ENCODE data around the gene PPP2R5D.
"Not testable (repeated sequence)": the region's sequence is repeated elsewhere in the genome, so short reads cannot be mapped to it uniquely, and the experiment has no call there.

PPP2R5D gene

DNA sequence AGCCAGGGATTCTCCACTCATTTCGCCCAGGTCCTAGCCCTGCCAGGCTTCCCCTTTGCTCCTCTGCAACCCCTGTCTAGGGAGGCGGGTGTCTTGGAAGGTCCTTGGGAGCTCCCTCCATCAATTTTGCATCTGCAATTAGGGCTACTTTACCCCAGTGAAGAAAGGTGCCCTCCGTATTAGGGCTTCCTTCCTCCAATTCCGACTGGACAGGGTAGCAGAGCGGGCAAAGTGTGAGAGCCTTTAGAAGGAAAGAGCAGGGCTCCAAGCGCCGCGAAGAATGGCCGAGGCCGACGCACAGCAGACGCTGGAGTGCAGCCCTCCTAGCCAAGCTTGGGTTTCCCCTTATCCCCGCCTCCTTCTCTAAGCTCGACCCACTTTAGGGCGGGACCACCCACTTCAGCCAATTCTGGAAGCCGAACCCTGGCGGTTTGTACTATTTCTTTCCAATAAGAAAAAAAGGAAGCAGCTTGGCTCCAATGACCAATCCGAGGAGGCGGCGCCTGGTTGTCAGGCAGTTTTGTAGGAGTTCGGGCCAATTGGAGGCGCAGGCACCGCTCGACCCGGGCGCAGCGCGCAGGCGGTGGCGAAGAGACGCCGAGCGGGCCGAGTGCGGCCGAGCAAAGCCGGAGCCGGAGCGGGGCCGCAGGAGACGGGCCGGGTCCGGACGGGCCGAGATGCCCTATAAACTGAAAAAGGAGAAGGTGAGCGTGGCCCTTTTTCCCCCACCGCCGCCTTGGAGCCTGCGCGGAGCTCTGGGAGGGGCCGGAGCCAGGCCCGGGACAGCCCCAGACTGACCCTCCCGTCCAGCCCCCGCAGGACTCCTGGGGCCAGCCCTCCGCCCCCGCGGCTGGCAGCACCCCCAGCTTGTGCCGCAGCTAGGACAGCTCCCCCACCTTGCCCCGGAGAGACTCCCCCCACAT lies at the start of gene PPP2R5D:
PPP2R5D (plus strand) TSS at position 570 of the 923 bp plus-strand sequence; CDS start at position 678, 108 bp downstream.
- DNase-seq (ENCODE audit: low spot score): peak; percentile 97

GRCh38 chr6:42935322-42935721 lies 49.0 kb upstream of the PPP2R5D start:
- no peak for DNase-seq (ENCODE audit: low spot score)

GRCh38 chr6:42936398-42936797 lies 48.0 kb upstream of the PPP2R5D start:
- DNase-seq (ENCODE audit: low spot score): no peak

DNA sequence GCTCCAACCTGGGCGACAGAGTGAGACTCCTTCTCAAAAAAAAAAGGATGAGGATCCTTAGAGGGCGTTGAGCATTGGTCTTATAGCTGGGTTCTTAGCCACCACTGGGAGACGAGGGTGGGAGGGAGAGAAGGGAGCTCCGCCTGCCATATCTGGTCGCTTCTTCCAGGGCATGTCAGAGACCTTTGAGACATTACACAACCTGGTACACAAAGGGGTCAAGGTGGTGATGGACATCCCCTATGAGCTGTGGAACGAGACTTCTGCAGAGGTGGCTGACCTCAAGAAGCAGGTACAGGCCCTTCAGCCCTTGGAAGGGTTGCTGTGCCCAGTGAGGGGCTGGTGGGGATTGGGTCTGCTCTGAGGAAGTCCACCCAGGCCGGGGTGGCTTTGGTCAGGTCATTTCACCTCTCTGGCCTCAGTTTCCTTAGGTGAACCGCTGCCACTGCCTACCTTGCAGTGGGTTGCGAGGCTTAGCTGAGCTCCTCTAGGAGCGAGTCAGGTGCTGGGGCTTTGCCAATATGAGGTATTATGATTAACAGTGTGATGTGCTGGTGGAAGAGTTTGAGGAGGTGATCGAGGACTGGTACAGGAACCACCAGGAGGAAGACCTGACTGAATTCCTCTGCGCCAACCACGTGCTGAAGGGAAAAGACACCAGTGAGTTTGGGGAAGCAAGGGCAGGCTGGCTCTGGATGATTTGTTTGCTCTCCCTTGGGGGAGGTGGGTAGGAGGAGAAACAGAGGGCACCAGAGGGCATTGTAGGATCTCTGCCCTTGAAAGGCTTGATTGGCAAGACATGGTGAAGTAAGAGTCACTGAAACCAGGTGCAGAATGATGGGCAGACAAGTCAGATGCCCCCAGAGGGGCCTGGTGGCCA lies 46.6 kb upstream of the PPP2R5D start:
- no peak for DNase-seq (ENCODE audit: low spot score)

- DNase-seq (ENCODE audit: low spot score): no peak
Observed at GRCh38 chr6:42938428-42938796, 46.0 kb upstream of the PPP2R5D start.

DNA sequence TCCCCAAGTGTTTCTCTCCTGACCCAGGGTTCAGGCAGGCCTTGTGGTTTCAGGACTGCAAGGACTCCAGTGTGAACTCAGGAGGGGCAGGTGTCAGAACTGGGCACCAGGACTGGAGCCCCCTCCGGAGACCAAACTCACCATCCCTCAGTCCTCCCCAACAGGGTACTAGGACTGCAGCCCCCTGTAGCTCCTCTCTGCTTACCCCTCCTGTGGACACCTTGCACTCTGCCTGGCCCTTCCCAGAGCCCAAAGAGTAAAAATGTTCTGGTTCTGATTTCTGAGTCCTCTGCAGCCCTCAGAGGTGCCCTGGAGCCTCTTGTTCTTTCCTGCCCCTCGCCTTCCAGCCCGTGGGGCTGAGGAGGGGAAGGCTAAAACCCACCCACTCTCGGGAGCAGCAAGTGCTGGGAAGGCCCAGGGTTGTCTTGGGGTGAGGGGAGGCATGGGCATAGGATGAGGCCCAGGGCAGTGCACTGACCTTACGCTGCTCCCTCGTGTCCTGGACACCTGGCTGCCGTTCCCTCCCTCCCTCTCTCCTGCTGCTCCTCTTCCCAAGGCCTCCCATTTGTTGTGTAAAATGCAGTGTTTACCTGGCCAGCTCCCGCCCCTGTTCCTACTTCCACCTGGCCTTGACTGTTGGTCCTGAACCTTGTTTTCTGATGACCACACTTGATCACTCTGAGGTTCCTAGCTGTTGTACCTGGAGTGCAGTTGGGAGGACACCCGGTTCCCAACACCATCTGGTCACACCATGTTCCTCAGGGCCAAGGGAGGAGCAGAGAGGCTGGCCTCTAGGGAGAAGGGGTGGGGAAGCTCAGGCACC lies 45.2 kb upstream of the PPP2R5D start:
- no peak for DNase-seq (ENCODE audit: low spot score)

DNA sequence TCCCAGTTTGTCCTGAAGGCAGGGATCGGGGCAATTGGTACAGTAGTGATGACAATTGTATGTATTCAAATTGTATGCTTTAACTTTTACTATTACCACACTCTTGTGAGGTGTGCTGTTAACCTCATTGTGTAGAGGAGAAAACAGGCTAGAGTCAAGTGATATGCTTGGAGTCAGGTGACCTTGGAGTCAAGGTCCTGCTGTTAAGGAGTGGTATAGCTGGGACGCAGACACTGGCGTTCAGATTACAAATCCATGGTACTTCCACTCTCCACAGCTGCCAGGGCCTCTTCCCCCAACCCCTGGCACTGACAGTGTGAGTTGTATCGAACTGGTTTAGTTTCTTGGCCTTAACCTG lies 44.6 kb upstream of the PPP2R5D start:
- DNase-seq (ENCODE audit: low spot score): no peak

GRCh38 chr6:42940493-42941045 lies 43.8 kb upstream of the PPP2R5D start:
- DNase-seq (ENCODE audit: low spot score): no peak

DNA sequence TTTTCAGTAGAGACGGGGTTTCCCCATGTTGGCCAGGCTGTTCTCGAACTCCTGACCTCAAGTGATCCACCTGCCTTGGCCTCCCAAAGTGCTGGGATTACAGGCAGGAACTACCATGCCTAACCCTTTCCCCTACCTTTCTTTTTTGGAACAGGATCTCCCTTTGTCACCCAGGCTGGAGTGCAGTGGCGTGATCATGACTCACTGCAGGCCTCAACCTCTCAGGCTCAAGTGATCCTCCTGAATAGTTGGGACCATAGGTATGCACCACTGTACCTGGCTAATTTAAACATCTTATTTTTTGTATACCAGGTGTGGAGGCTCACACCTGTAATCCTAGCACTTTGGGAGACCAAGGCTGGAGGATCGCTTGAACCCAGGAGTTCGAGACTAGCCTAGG lies 43.0 kb upstream of the PPP2R5D start:
- not testable (repeated sequence) for DNase-seq (ENCODE audit: low spot score)

- no peak for DNase-seq (ENCODE audit: low spot score)
Observed at GRCh38 chr6:42942444-42942843, 41.9 kb upstream of the PPP2R5D start.

- no peak for DNase-seq (ENCODE audit: low spot score)
Observed at GRCh38 chr6:42947950-42948349, 36.4 kb upstream of the PPP2R5D start.

- DNase-seq (ENCODE audit: low spot score): no peak
Observed at GRCh38 chr6:42952389-42952788, 32.0 kb upstream of the PPP2R5D start.

DNA sequence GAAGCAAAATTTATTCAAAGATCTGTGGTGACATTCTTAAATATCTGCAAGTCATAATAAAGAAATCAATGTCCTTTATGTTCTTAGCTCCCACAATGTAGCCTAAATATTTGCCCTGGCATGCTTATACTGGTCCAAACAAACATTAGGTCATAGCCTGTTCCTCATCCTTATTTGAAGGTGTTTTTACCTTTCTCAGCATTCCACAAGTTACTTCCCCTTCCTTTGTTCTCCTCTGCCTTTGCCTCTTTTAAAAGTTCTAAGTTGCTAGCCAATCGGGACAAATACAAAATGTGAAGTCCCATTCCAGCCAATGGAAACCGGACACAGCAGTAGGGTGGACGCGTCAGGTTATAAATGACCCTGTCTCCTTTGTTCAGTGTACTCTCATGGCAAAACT lies 30.0 kb upstream of the PPP2R5D start:
- not testable (repeated sequence) for DNase-seq (ENCODE audit: low spot score)

DNA sequence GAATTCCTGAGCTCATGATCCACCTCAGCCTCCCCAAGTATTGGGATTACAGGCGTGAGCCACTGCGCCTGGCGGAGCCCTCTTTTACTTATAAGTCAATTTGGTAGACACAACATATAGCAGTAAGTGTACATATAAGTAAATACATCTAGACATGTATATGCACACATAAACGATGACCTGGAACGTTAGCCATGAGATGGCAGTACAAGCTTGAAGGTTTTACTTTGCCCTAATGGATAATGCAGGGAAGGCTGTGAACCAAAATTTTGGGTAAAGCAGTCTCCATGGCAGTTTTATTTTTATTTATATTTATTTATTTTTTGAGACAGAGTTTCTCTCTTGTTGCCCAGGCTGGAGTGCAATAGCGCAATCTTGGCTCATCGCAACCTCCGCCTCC lies 26.2 kb upstream of the PPP2R5D start:
- no peak for DNase-seq (ENCODE audit: low spot score)

DNA sequence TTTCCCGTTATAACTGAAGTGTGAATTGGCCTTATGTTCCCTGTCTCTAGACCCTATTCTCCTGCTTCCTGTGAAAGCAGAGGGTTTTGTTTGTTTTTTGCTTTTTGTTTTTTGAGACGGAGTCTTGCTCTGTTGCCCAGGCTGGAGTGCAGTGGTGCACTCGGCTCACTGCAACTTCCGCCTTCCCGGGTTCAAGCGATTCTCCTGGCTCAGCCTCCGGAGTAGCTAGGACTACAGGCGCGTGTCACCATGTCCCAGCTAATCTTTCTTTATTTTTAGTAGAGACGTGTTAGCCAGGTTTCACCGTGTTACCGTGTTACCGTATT lies 24.5 kb upstream of the PPP2R5D start:
- no peak for DNase-seq (ENCODE audit: low spot score)

GRCh38 chr6:42960243-42961019 lies 23.9 kb upstream of the PPP2R5D start, which contains the start of gene GNMT:
Gene GNMT, plus strand, starts transcription at chr6:42960754. Its CDS starts 14 bp downstream, at chr6:42960768.
- DNase-seq (ENCODE audit: low spot score): peak; percentile 78

DNA sequence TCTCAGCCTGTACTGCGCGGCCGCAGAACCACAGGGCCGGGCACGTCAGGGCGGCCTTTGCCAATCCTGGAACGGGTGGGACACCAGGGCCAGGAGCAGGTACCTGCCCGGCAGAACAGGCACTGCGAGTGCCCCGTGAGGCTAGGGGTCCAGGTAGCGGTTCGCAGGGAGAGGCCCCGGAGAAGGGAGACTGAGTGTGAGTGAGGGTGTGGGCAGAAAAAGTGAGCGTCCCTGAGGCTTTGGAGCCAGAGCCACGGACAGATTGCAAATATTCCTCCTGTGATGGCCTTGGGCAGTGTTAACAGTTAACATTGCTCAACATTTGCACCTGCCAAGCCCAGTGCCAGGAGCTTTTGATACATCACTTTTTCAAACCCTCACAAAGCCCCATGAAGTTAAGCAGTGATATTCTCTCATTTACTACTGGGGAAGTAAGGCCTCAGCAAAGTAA lies 23.3 kb upstream of the PPP2R5D start:
- no peak for DNase-seq (ENCODE audit: low spot score)

DNA sequence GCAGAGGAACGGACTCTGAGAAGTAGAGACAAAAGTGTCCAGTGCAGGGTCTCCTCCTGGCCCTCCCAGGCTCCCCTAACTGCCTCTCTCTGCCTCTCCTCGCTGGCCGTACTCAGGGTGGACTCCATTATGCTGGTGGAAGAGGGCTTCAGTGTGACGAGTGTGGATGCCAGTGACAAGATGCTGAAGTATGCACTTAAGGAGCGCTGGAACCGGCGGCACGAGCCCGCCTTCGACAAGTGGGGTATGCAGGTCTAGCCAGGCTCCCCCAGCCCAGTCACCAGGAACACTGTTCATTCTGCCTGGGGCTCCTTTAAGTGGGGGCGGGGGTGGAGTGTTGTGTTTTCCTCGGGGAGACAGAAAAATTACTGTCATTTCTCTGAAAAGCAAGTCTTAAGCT lies 22.3 kb upstream of the PPP2R5D start:
- no peak for DNase-seq (ENCODE audit: low spot score)

DNA sequence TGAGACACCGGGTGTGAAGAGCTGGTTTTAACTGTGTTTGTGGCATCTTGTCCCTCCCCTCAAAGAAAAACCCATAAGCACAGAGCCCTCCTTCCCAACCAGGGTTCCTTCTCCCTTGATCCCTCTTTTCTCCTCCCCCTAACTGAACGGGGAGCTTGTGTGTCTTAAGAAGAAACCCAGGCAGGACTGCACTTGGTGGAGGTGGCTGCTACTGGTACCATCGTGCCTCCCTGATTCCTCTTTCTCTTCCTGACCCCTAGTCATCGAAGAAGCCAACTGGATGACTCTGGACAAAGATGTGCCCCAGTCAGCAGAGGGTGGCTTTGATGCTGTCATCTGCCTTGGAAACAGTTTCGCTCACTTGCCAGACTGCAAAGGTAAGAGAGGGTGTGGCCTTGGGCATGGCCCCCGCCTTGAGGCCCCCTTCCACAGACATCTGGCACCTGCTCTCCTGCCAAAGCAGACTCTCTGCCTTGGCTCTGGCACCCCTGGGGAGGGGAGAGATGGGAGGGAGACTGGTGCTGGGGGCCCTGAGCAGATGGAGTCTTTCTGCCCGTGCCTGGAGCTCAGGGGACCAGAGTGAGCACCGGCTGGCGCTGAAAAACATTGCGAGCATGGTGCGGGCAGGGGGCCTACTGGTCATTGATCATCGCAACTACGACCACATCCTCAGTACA lies 21.7 kb upstream of the PPP2R5D start:
- DNase-seq (ENCODE audit: low spot score): no peak

- no peak for DNase-seq (ENCODE audit: low spot score)
Observed at GRCh38 chr6:42963179-42963854, 21.1 kb upstream of the PPP2R5D start.
